ENCODE results near the gene MUC5AC. TPM values are rescaled to one million over a fixed set of nuclear protein-coding genes. Genes with fewer than 3 reads are reported as not detected.
"Not testable (repeated sequence)": the region's sequence is repeated elsewhere in the genome, so short reads cannot be mapped to it uniquely, and the experiment has no call there.

MUC5AC gene
- total and polyA plus RNA-seq, 12 donors, result under 0.01 TPM; not detected in 9

DNA sequence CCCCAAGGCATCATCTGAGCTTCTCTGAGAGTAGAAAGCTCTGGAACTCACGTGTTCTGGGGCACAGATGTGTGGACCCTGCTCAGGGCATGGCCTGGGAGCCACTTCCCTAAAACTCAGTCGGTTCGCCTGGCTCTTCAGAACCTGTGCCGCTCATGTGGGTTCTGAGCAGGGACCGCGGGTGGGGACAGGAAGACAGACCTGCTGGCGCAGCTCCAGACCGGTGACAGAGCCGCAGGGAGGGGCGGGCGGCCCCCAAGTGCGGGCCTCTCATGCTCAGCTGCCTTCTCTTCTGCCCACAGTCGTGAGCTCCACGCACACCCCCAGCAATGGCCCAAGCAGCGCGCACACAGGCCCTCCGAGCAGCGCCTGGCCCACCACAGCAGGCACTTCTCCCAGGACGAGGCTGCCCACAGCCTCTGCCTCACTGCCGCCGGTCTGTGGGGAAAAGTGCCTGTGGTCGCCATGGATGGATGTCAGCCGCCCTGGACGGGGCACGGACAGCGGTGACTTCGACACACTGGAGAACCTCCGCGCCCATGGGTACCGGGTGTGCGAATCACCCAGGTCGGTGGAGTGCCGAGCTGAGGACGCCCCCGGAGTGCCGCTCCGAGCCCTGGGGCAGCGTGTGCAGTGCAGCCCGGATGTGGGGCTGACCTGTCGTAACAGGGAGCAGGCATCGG is 24.2 kb downstream of the MUC5AC start:
- TF ChIP-seq POLR2A (IDR thresholded peaks at IDR 0.05), result no peak
- TF ChIP-seq, protein P1, sequence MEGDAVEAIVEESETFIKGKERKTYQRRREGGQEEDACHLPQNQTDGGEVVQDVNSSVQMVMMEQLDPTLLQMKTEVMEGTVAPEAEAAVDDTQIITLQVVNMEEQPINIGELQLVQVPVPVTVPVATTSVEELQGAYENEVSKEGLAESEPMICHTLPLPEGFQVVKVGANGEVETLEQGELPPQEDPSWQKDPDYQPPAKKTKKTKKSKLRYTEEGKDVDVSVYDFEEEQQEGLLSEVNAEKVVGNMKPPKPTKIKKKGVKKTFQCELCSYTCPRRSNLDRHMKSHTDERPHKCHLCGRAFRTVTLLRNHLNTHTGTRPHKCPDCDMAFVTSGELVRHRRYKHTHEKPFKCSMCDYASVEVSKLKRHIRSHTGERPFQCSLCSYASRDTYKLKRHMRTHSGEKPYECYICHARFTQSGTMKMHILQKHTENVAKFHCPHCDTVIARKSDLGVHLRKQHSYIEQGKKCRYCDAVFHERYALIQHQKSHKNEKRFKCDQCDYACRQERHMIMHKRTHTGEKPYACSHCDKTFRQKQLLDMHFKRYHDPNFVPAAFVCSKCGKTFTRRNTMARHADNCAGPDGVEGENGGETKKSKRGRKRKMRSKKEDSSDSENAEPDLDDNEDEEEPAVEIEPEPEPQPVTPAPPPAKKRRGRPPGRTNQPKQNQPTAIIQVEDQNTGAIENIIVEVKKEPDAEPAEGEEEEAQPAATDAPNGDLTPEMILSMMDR (IDR thresholded peaks at IDR 0.05), result no peak
- Histone ChIP-seq H3K9me3 (replicated peaks in 1 of 3) (no peaks in the 10 kb centered on the region), H3K4me1 (replicated peaks in 1 of 2) (no peaks in the 10 kb centered on the region), H3K4me3 (no peak overlapping the region), H3K27ac (no peak overlapping the region), H3K36me3 (replicated peaks in 1 of 2) (no peaks in the 10 kb centered on the region), H3K27me3 (peaks cover 4% of the 10 kb centered on the region)
- WGBS, 4 donors, result 79 to 98% (median 85%) methylated on average over 9 to 41 of the region's 41 CpGs
- DNase-seq, result no peak
- intact Hi-C loops (cut with DNase I), result no loop called here

- intact Hi-C loops (cut with DNase I); H3K4me3 ChIP-seq: not testable (repeated sequence)
Measured at GRCh38 chr11:1184139-1184538, 26.4 kb downstream of the MUC5AC start.

GRCh38 chr11:1188451-1189130 is 30.8 kb downstream of the MUC5AC start:
- H3K4me3 ChIP-seq; H3K9me3 ChIP-seq (replicated peaks in 1 of 3); H3K27me3 ChIP-seq; H3K36me3 ChIP-seq (replicated peaks in 1 of 2); intact Hi-C loops (cut with DNase I); H3K27ac ChIP-seq; H3K4me1 ChIP-seq (replicated peaks in 1 of 2): not testable (repeated sequence)
- DNase-seq, result peak in 1 of 7 donors; percentile 0
- 71 to 87% (median 75%) methylated on average over 9 to 15 of the region's 15 CpGs for WGBS, 4 donors

More at GRCh38 chr11:1184139-1184538, 26.4 kb downstream of the MUC5AC start:
- H3K27ac ChIP-seq; DNase-seq; H3K27me3 ChIP-seq; H3K9me3 ChIP-seq (replicated peaks in 1 of 3); H3K4me1 ChIP-seq (replicated peaks in 1 of 2); H3K36me3 ChIP-seq (replicated peaks in 1 of 2): not testable (repeated sequence)
- 90 to 96% (median 95%) methylated on average over 14 to 17 of the region's 22 CpGs; no CpG with 5 or more reads in 1 of the 4 donors for WGBS, 4 donors

- intact Hi-C loops (cut with DNase I); H3K4me3 ChIP-seq; DNase-seq; H3K36me3 ChIP-seq (replicated peaks in 1 of 2); H3K4me1 ChIP-seq (replicated peaks in 1 of 2); H3K9me3 ChIP-seq (replicated peaks in 1 of 3); H3K27me3 ChIP-seq; H3K27ac ChIP-seq: not testable (repeated sequence)
- 65 to 91% (median 77%) methylated on average over 5 to 10 of the region's 12 CpGs for WGBS, 4 donors
Measured at GRCh38 chr11:1189816-1190215, 32.1 kb downstream of the MUC5AC start.

GRCh38 chr11:1191786-1192470 is 34.2 kb downstream of the MUC5AC start:
- H3K27me3 ChIP-seq, result peaks cover 12% of the 10 kb centered on the region
- WGBS, 4 donors, result 76 to 86% (median 81%) methylated on average over 13 to 22 of the region's 22 CpGs
- H3K9me3 ChIP-seq (replicated peaks in 1 of 3); H3K4me3 ChIP-seq; H3K4me1 ChIP-seq (replicated peaks in 1 of 2); intact Hi-C loops (cut with DNase I); H3K27ac ChIP-seq; H3K36me3 ChIP-seq (replicated peaks in 1 of 2): not testable (repeated sequence)
- peak in 3 of 7 donors; percentile 1 to 10 (median 4) for DNase-seq

DNA sequence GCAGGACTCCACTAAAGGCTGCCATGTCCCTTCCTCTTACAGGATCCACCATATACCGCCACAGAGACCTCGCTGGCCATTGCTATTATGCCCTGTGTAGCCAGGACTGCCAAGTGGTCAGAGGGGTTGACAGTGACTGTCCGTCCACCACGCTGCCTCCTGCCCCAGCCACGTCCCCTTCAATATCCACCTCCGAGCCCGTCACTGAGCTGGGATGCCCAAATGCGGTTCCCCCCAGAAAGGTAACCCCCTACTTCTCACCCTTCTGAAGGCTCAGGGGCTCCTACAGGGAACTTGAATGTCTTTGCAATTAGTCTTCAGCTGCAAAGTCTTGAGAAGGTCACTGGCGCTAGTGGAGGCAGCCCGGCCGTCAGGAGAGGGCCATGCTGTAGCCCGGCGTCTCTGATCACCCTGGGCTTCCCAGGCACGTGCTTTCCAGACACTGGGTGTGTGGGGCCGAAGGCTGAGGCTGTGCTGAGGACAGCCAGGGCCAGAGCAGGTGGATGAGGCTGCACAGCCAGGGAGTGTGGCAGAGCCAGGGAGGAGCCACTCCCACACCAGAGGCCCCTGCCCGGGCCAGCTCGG is 35.1 kb downstream of the MUC5AC start:
- H3K9me3 ChIP-seq (replicated peaks in 1 of 3), result no peaks in the 10 kb centered on the region
- H3K4me1 ChIP-seq (replicated peaks in 1 of 2), result no peaks in the 10 kb centered on the region
- no peaks in the 10 kb centered on the region for H3K36me3 ChIP-seq (replicated peaks in 1 of 2)
- WGBS, 4 donors, result 81 to 92% (median 83%) methylated on average over 10 to 17 of the region's 17 CpGs
- H3K27ac ChIP-seq, result no peak overlapping the region
- TF ChIP-seq, protein P1 (IDR thresholded peaks at IDR 0.05), result no peak
- no peak for TF ChIP-seq POLR2A (IDR thresholded peaks at IDR 0.05)
- DNase-seq, result peak in 1 of 7 donors; percentile 4
- intact Hi-C loops (cut with DNase I), result no loop called here
- H3K4me3 ChIP-seq, result no peak overlapping the region
- H3K27me3 ChIP-seq, result peaks cover 18% of the 10 kb centered on the region

Measured in adrenal gland (tissue), 12 donors.